Measurements from ENCODE around the gene SULT1C4.

DNA sequence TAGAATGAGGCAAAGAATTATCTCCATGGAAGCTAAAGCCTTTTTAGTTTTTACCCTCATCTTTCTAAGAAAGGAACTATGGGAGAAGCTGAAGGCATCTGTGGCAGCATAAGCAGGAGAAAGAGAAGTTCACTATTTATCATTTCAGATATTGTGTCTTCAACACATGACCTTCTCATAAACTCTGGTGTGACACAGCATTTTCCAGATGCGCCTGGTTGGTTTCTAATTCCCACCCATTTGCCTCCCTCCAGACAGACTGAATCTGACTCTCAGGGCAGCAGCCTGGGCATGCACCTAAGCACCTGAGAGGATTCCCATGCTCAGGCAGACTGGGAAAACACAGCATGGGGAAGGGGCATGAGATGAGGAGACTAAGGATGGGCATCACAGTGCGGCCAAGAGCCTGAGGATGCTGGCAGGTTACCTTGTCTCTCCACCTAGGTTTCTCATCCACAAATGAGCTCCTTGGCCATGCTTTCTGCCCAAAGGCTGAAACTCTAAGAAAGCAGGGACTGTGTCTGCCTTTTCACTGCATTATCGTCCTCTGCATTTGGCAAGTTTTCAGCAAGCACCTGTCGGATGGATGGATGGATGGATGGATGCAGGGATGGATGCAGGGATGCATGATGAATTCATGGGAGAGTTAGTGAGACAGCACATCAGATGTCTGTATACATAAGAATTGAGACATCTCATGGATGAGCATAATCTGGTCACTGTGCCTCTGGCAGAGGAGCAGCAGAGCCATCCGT is 28.8 kb upstream of the SULT1C4 start:
- TF ChIP-seq SMAD3 (CRISPR knock-in tag; IDR thresholded peaks at IDR 0.05; ENCODE audit: borderline replicate concordance) (no peak), ZNF219 (CRISPR knock-in tag; IDR thresholded peaks at IDR 0.05; ENCODE audit: borderline replicate concordance) (no peak), NFYB (CRISPR knock-in tag; conservative IDR thresholded peaks at IDR 0.05; ENCODE audit: low read depth) (no peak), FOXK1 (CRISPR knock-in tag; IDR thresholded peaks at IDR 0.05) (no peak), NR2C2 (CRISPR knock-in tag; IDR thresholded peaks at IDR 0.05) (no peak), CBFB (CRISPR knock-in tag; IDR thresholded peaks at IDR 0.05; ENCODE audit: low read depth) (no peak), JUN (CRISPR knock-in tag; IDR thresholded peaks at IDR 0.05) (no peak), SP1 (CRISPR knock-in tag; conservative IDR thresholded peaks at IDR 0.05) (no peak), SOX15 (CRISPR knock-in tag; IDR thresholded peaks at IDR 0.05) (no peak)
- TF ChIP-seq, protein P1, sequence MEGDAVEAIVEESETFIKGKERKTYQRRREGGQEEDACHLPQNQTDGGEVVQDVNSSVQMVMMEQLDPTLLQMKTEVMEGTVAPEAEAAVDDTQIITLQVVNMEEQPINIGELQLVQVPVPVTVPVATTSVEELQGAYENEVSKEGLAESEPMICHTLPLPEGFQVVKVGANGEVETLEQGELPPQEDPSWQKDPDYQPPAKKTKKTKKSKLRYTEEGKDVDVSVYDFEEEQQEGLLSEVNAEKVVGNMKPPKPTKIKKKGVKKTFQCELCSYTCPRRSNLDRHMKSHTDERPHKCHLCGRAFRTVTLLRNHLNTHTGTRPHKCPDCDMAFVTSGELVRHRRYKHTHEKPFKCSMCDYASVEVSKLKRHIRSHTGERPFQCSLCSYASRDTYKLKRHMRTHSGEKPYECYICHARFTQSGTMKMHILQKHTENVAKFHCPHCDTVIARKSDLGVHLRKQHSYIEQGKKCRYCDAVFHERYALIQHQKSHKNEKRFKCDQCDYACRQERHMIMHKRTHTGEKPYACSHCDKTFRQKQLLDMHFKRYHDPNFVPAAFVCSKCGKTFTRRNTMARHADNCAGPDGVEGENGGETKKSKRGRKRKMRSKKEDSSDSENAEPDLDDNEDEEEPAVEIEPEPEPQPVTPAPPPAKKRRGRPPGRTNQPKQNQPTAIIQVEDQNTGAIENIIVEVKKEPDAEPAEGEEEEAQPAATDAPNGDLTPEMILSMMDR (IDR thresholded peaks at IDR 0.05) = no peak
- TF ChIP-seq, protein P2, sequence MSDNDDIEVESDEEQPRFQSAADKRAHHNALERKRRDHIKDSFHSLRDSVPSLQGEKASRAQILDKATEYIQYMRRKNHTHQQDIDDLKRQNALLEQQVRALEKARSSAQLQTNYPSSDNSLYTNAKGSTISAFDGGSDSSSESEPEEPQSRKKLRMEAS (CRISPR knock-in tag; IDR thresholded peaks at IDR 0.05) = no peak
- TF ChIP-seq, protein P3, sequence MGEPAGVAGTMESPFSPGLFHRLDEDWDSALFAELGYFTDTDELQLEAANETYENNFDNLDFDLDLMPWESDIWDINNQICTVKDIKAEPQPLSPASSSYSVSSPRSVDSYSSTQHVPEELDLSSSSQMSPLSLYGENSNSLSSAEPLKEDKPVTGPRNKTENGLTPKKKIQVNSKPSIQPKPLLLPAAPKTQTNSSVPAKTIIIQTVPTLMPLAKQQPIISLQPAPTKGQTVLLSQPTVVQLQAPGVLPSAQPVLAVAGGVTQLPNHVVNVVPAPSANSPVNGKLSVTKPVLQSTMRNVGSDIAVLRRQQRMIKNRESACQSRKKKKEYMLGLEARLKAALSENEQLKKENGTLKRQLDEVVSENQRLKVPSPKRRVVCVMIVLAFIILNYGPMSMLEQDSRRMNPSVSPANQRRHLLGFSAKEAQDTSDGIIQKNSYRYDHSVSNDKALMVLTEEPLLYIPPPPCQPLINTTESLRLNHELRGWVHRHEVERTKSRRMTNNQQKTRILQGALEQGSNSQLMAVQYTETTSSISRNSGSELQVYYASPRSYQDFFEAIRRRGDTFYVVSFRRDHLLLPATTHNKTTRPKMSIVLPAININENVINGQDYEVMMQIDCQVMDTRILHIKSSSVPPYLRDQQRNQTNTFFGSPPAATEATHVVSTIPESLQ (CRISPR knock-in tag; IDR thresholded peaks at IDR 0.05) = no peak

All from WTC11 (cell line).